ENCODE measurements around the gene CIC. TPM values are rescaled to one million over a fixed set of nuclear protein-coding genes. Genes with fewer than 3 reads are reported as not detected.

The CIC gene
- total RNA-seq, 2 donors from 2014 or later = 47.8 to 54.6 TPM

DNA sequence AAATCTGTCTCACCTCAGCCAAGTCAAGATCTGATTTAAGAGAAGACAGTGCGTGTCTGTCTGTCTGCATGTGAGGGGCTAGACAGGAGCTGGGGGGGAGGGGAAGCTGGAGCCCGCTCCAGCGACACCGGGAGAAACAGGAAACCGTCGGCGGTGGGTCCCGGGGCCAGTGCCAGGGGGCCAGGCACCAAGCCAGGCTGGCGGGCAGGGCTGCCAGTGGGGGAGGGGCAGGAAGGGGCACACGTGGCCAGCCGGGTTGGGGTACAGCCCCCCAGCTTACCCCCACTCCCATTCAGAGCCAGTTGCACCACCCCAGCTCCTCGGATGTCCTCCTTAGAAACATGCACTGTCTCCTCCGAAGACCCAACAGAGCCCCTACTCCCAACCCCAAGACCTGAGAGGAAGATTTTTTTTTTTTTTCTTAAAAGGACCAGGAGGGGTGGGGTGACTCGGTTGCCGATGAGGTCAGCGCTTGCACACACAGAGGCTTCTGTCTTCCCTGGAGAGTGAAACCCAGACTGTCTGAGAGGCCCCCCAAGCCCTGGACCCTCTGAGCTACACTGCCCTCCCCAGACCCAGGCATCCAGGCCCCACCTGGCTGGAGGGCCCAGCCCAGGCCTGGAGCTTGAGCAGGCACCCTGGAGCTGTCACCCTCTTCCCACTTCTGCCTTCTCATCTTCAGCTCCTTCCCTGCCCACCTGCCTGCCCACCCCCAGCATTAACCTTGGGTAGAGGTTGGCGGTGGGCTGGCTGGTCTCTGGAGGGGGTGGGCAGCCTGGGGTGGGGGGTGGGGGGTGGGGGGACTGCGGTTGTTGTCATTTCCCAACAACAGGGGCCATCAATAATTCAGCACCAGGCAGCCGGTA, 18.2 kb upstream of the CIC start:
- no peak overlapping the region for H3K4me3 ChIP-seq
- no peaks in the 10 kb centered on the region for H3K9me3 ChIP-seq
- no peaks in the 10 kb centered on the region for H3K27me3 ChIP-seq
- no peaks in the 10 kb centered on the region for H3K36me3 ChIP-seq
- TF ChIP-seq, protein P1, sequence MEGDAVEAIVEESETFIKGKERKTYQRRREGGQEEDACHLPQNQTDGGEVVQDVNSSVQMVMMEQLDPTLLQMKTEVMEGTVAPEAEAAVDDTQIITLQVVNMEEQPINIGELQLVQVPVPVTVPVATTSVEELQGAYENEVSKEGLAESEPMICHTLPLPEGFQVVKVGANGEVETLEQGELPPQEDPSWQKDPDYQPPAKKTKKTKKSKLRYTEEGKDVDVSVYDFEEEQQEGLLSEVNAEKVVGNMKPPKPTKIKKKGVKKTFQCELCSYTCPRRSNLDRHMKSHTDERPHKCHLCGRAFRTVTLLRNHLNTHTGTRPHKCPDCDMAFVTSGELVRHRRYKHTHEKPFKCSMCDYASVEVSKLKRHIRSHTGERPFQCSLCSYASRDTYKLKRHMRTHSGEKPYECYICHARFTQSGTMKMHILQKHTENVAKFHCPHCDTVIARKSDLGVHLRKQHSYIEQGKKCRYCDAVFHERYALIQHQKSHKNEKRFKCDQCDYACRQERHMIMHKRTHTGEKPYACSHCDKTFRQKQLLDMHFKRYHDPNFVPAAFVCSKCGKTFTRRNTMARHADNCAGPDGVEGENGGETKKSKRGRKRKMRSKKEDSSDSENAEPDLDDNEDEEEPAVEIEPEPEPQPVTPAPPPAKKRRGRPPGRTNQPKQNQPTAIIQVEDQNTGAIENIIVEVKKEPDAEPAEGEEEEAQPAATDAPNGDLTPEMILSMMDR (IDR thresholded peaks at IDR 0.05) = no peak
- H3K27ac ChIP-seq = no peak overlapping the region
- intact Hi-C loops (cut with DNase I) = no loop called here
- no peak for DNase-seq
- H3K4me1 ChIP-seq = peaks cover 6% of the 10 kb centered on the region
- peak overlapping the region in 1 of 2 donors; percentile 66 for H3K9ac ChIP-seq (ENCODE audit: low read depth in 2 of 2, low read length in 2 of 2)

DNA sequence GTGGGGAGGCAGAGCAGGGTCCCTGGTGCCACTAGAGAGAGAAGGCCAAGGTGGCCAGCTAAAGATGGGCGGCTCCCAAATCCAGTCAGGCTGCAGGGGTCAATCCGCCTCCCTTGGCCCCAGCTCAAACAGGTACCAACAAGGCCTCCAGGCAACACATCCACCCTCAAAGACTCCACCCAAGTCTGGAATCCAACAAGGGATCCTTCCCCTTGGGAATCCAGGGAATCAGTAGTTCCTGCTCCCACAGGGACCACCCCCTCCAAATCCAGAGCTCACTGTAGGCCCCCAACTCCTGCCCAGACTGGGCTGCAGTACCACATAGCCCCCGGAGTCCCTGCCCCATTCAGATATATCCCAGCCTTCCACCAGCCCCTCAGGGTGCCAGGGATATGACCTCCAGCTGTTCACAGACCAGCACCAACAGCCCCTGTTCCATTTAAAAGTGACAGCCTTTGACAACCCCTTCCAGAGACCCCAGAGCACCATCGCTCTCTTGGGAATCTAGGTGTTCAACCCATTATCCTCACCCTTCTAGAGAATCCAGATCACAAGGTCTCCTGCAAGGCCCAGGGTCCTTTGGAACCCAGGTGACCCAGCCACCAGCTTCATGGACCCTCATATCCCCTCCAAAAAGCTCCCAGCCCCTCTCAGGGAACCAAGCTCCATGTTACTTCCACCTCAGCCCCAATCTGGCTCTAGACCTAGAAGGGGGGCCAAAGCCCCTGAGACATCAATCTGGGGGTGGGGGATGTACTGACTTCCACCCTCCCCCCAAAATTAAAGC, 17.3 kb upstream of the CIC start:
- Histone ChIP-seq H3K4me1 (peaks cover 10% of the 10 kb centered on the region), H3K4me3 (no peak overlapping the region), H3K27ac (peak overlapping the region; percentile 93), H3K9ac (ENCODE audit: low read depth in 2 of 2, low read length in 2 of 2) (peak overlapping the region; percentile 12 to 61), H3K36me3 (no peaks in the 10 kb centered on the region), H3K27me3 (no peaks in the 10 kb centered on the region), H3K9me3 (no peaks in the 10 kb centered on the region)
- intact Hi-C loops (cut with DNase I) = no loop called here
- no peak for DNase-seq
- TF ChIP-seq, protein P1 (IDR thresholded peaks at IDR 0.05) = no peak

DNA sequence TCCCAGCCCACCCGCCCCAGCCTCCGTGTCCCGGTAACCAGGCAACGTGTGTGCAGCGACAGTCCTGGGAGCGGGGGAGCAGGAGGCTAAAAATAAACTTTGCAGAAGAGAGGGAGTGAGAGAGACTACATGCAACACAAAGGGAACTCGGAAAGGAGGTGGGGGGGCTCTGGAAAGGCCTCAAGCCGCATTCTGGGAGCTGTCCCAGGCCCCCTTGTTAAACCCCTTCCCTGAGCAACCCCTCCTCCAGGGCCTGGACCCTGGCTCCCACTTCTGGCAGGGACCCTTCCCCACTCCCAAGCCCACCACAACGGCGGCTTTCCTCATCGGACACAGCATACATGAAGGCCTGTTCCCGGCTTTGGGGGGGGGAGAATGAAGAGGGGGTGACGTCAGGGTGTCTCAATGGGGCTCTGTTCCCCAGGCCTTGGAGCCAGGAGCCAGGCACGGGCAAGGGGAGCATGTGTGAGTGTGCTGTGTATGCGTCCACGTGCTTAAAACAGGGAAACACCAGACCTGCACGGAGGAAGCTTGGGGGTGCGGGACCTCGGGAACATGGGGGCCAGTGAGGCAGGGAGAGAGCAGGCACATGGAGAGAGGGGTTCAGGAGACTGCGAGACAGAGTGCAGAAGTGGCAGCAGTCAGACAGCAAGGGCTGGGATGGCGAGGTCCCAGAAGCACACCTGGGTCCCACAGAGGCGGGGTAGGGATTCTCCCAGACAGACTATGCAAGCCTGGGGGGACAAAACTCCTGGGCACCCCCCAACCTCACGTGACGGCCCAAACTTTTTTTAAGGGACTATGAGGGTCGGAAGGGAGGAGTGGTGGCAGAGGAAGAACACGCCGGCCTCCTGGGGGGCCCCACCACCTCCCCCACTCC, 16.4 kb upstream of the CIC start:
- H3K9ac ChIP-seq (ENCODE audit: low read depth in 2 of 2, low read length in 2 of 2) = peak overlapping the region; percentile 72 to 78
- TF ChIP-seq, protein P1 (IDR thresholded peaks at IDR 0.05) = no peak
- no peaks in the 10 kb centered on the region for H3K27me3 ChIP-seq
- H3K27ac ChIP-seq = peak overlapping the region; percentile 93
- DNase-seq = no peak
- peak overlapping the region; percentile 86 for H3K4me3 ChIP-seq
- H3K9me3 ChIP-seq = no peaks in the 10 kb centered on the region
- no peaks in the 10 kb centered on the region for H3K36me3 ChIP-seq
- intact Hi-C loops (cut with DNase I) = no loop called here
- peaks cover 10% of the 10 kb centered on the region for H3K4me1 ChIP-seq

DNA sequence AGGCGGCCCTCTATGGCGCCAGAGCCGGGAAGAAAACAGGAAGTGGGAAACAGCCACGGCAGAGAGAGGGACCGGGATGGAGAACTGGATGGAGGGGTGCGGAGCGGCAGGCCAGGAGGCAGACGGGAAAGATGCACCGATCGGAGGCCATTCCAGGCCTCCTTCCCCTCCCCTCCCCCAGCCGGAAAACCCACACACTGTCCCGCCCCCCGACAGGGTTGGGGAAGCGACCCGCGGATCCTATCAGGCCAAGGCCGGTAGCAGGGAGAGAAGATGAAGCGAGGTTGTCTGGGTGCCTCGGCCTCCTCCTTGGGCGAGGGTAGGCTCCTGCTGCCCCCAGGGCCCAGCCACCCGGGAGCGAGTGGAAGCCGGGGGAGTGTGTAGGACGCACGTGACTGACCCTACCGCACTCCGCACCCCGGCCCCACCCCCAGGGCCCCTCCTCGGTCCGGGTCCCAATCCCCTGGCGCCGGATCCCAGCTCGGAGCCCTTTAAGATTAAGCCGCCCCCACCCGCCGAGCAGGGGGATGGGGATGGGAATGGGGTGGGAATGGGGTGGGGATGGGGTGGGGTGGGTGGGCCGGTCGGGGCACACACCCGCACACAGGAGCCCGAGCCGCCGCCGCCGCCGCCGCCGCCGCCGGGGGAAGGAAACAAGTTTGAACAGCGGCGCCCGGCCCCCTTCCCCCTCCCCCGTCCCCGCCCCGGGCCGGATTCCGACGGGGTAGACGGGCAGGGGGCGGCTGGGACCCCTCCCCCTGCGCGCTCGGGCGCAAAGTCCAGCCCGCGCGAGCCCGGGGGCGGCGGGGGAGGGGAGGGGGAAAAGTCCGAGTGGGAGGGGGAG, 15.6 kb upstream of the CIC start:
- peak; percentile 78 for DNase-seq
- Histone ChIP-seq H3K36me3 (no peaks in the 10 kb centered on the region), H3K9ac (ENCODE audit: low read depth in 2 of 2, low read length in 2 of 2) (peak overlapping the region; percentile 78 to 97), H3K27ac (peak overlapping the region; percentile 93), H3K27me3 (no peaks in the 10 kb centered on the region), H3K4me1 (peaks cover 10% of the 10 kb centered on the region), H3K9me3 (no peaks in the 10 kb centered on the region), H3K4me3 (peak overlapping the region; percentile 86)
- intact Hi-C loops (cut with DNase I) = no loop called here
- TF ChIP-seq, protein P1 (IDR thresholded peaks at IDR 0.05) = no peak
